ENCODE results near the gene SART3.
"Not testable (repeated sequence)": the region's sequence is repeated elsewhere in the genome, so short reads cannot be mapped to it uniquely, and the experiment has no call there.

SART3 gene

GRCh38 chr12:108597559-108598471, 36.8 kb upstream of the SART3 start, which contains the start of gene TMEM119:
TSS of gene TMEM119 (minus strand) at chr12:108598084. CDS start at chr12:108592383, 5,701 bp downstream.
- in situ Hi-C loops (cut with HindIII; ENCODE audit: low sequenced_read_pairs): no loop called here

GRCh38 chr12:108596854-108597558, 36.0 kb upstream of the SART3 start:
- in situ Hi-C loops (cut with HindIII; ENCODE audit: low sequenced_read_pairs): no loop called here

DNA sequence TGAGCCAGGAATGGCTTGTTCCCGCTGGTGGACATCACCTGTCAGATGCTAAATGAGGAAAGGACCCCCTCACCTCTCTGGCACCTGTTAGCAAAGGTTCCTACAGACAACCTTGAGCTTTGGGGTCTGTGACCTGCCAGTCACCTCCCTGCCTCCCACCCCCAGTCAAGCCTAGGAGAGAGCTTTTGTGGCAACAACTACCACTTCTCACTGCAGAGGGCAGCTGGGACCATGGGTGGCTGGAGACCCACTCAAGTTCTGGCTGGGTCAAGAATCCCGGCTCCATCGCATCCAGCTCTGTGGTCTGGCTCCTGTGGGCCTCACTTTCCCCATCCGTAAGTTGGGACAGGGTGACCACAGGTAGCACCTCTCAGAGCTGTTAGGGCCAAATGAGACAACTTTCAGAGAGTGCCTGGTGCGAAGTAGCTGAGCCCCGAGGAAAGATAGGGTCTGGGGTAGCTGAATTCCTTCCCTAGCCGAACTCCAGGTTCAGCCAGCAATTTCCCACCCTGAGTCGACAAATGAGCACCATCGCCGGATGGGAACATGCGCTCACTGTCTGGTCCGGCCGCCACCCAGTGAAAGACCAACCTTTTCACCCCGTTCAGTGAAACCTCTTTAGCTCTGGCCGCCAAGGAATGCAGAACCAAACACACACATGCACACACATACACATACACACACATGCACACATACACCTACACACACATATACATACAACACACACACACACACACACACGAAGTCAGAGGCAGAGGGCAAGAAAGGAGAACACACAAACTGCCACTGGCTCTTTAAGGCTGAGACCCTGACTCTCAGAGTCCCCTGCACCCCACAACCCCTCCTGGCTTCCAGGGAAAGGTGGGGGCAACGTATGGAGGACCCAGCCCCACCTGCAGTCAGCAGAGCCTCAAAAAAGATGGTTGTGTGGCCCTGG, 35.0 kb upstream of the SART3 start:
- in situ Hi-C loops (cut with HindIII; ENCODE audit: low sequenced_read_pairs): no loop called here

DNA sequence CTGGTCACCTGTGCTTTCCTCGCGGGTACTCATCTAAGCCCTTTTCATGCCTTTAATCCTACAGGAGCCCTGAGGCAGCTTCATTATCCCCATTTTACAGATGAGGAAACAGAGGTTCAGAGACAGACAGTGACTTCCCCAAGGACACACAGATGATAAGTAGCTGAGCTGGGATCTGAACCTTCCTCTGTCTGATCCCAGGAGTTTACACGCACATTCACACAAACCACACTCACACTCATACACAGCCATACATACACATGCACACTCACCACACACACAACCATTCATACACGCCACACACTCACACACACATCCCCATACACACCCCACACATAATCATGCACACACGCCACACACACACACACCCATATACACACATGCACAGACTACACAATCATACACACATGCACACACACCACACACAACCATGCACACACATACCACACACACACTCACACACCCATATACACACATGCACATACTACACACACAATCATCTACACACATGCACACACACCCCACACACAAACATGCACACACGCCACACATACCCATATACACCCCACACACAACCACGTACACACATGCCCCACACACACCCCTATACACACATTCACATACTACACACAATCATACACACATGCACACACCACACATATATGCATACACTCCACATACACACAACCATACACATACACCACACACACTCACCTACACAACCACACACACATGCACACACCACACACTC, 34.2 kb upstream of the SART3 start:
- in situ Hi-C loops (cut with HindIII; ENCODE audit: low sequenced_read_pairs): no loop called here

- in situ Hi-C loops (cut with HindIII; ENCODE audit: low sequenced_read_pairs): no loop called here
Observed at GRCh38 chr12:108594323-108594903, 33.4 kb upstream of the SART3 start.

DNA sequence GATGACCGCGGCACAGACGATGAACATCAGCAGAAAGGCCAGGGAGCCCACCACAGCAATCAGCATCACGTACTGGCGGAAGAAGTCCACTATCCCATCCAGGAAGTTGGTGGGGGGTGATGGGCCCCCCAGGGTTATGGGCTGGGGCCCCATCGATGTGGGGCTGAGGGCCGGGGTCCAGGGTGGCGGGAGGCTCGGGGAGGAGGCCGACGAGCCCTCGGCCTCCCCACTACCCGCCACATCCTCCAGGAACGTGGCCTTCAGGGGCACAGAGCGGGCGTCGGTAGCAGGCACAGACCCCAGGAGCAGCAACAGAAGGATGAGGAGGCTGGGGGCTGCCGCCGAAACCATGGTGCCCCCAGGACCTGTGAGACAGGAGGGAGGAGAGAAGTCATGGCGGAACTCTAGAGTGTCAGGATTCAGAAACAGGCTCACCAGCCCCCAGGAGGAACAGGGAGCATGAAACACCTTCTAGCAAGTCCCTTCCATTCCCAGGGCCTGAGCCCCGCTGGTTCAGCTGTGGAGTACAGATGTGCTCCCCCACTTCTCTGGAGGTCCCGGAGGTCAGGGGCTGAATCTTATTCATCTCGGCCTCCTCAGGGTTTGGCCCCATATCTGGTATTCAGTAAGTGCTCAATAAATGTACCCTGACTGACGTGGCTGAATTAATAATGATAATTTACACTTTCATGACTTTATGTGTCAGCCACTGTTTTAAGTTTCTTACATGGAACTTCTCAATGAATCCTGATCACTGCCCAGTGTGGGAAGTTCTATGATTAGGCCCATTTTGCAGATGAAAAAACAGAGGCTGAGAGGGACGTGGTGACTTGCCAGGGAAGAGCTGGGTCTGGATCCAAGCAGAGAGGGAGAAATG, 31.3 kb upstream of the SART3 start:
- in situ Hi-C loops (cut with HindIII; ENCODE audit: low sequenced_read_pairs): no loop called here

- in situ Hi-C loops (cut with HindIII; ENCODE audit: low sequenced_read_pairs): no loop called here
Observed at GRCh38 chr12:108591267-108591980, 30.5 kb upstream of the SART3 start.

DNA sequence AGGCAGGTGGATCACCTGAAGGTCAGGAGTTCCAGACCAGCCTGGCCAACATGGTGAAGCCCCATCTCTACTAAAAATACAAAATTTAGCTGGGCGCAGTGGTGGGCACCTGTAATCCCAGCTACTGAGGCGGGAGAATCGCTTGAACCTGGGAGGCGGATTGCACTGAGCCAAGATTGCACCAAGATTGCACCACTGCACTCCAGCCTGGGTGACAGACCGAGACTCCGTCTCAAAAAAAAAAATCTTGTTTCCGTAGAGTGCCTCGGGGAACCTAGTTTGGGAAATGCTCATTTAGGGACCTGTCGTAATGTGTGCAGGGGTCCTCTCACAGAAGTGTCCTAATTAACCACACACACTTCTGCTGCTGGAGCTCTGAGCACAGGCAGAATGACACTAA, 29.5 kb upstream of the SART3 start:
- in situ Hi-C loops (cut with HindIII; ENCODE audit: low sequenced_read_pairs): not testable (repeated sequence)

DNA sequence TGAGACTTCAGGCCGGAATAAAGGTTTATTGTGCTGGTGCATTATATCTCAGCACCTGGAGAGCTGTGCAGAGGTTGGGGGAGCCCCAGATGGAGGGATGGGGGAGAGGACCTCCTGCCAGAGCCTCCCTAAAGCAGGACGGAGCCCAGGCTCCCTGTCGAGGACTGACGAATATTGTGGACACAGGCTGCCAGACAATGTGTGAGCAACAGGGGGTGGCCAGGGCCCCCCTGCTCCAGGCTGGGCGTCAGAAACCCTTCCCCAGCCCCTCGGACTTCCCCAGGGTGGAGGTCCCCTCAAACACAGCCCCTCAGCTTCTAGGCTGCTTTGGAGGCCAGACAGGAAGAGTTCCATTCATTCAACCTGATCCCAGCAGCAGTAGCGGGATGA, 28.9 kb upstream of the SART3 start:
- in situ Hi-C loops (cut with HindIII; ENCODE audit: low sequenced_read_pairs): no loop called here

DNA sequence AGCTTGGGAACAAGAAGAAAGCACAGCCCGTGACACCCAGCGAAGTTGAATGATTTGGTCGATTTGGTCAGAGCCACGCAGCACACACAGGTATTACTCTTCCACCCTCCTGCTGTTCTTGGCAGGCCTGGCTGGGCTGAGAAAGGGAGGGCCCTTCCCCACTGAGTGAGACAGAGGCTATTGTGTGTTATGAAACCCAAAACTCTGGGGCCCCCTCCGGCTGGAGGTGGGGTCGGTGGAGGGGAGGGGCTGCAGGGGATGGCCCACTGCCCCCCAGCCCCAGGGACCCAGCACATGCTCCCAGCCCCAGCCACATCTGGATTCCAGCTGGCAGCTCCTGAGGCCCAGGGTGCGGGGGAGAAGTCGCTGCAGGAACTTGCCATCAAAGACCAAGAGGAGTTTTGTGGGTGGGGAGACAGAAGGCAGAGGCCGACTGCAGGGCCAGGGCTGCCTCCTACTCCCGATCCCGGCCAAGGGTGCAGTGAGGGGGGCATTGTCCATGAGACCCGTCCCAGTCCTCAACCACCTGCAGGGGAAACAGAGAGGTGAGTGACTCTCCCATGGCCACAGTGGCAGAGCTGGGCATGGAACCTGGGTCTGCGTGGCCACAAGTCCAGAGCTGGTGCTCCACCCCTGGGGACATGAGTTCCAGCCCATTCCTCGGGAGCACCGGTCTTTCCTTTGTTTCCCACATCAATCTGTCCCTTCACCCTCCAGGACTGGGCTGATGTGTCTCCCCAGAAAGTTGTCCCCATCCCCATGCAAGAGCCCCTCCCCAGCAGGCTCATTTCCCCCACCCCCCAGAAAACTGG, 28.3 kb upstream of the SART3 start:
- in situ Hi-C loops (cut with HindIII; ENCODE audit: low sequenced_read_pairs): no loop called here

GRCh38 chr12:108587826-108588225, 26.9 kb upstream of the SART3 start:
- in situ Hi-C loops (cut with HindIII; ENCODE audit: low sequenced_read_pairs): no loop called here

DNA sequence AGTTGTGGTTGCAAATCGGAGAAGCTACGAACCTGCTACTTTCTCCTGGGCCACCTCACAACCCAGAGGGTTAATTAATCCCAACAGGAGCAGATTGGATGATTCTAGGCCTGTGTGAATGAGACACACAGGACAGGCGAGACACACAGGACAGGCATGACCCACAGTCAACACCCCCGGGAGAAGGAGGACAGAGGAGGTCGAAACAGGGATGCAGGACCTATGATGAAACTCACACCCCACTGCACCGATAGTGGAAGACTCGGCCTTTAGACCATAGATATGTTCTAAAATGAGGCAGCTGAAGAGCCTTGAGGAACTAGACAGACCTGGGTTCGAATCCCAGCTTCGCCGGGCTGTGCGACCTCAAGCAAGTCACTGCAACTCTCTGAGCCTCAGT, 25.3 kb upstream of the SART3 start:
- in situ Hi-C loops (cut with HindIII; ENCODE audit: low sequenced_read_pairs): no loop called here

DNA sequence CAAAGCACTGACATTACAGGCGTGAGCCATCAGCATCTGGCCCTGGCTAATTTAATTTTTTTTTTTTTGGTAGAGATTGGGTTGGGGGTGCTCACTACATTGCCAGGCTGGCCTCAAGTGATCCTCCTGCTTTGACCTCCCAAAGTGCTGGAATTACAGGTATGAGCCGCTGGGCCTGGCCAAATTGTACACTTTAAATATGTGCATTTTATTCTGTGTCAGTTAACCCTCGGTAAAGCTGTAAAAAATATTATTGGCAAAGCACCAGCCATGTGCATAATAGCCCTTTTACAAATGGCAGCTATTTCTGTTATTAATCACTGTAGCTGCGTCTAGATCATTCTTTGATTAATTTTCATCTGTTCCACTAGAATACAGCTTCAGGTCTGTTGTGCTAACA, 24.9 kb upstream of the SART3 start:
- in situ Hi-C loops (cut with HindIII; ENCODE audit: low sequenced_read_pairs): no loop called here

DNA sequence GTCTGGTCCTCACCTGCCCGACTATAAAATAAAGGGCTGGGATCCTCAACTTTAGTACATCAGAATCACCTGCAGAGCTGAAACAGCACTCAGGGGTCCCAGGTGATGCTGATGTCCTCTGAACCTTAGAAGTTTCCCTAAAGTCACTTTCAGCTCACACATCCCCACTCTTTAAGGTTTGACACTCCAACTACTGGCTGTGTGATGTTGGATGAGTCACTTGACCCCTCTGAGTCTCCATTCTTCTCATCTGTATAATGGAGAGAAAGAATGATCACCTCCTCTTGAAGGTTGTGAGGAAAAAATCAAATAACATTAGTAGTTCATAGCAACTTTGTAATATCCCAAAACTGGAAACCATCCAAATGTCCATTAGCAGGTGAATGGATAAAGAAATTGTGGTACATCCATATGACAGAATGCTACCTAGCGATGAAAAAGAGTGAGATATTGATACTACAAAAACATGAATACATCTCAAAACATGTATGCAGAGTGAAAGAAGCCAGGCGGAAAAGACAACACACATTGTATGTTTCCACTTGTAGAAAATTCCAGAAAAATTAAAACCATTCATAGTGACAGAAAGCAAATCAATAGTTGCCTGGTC, 23.6 kb upstream of the SART3 start:
- in situ Hi-C loops (cut with HindIII; ENCODE audit: low sequenced_read_pairs): no loop called here

GRCh38 chr12:108583991-108584390, 23.0 kb upstream of the SART3 start:
- in situ Hi-C loops (cut with HindIII; ENCODE audit: low sequenced_read_pairs): no loop called here

GRCh38 chr12:108582978-108583770, 22.2 kb upstream of the SART3 start:
- in situ Hi-C loops (cut with HindIII; ENCODE audit: low sequenced_read_pairs): no loop called here

All from DLD1 (cell line).